Measurements from ENCODE around the gene CLEC10A. TPM values are rescaled to one million over a fixed set of nuclear protein-coding genes. Genes with fewer than 3 reads are reported as not detected.

CLEC10A gene
- total RNA-seq, 4 donors from 2014 or later, result 0.46 to 5.4 (median 1.9) TPM

- TF ChIP-seq, protein P1, sequence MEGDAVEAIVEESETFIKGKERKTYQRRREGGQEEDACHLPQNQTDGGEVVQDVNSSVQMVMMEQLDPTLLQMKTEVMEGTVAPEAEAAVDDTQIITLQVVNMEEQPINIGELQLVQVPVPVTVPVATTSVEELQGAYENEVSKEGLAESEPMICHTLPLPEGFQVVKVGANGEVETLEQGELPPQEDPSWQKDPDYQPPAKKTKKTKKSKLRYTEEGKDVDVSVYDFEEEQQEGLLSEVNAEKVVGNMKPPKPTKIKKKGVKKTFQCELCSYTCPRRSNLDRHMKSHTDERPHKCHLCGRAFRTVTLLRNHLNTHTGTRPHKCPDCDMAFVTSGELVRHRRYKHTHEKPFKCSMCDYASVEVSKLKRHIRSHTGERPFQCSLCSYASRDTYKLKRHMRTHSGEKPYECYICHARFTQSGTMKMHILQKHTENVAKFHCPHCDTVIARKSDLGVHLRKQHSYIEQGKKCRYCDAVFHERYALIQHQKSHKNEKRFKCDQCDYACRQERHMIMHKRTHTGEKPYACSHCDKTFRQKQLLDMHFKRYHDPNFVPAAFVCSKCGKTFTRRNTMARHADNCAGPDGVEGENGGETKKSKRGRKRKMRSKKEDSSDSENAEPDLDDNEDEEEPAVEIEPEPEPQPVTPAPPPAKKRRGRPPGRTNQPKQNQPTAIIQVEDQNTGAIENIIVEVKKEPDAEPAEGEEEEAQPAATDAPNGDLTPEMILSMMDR (IDR thresholded peaks at IDR 0.05), result no peak
- TF ChIP-seq POLR2A (IDR thresholded peaks at IDR 0.05), result no peak
- intact Hi-C loops (cut with DNase I; ENCODE audit: low total_unique reads), result no loop called here
- H3K4me3 ChIP-seq (ENCODE audit: low read depth, poor library complexity, severe bottlenecking), result no peak overlapping the region
- WGBS, 2 donors, result 5 to 15% methylated on average over 15 of the region's 15 CpGs
- peak; percentile 86 to 94 for DNase-seq (ENCODE audit: low spot score in 2 of 2)
Observed at GRCh38 chr17:7046127-7046724, 33.8 kb downstream of the CLEC10A start.

- TF ChIP-seq, protein P1 (IDR thresholded peaks at IDR 0.05), result peak in 1 of 3 donors; percentile 40
- TF ChIP-seq POLR2A (IDR thresholded peaks at IDR 0.05), result no peak
- no peak for DNase-seq (ENCODE audit: low spot score in 2 of 2)
- intact Hi-C loops (cut with DNase I; ENCODE audit: low total_unique reads), result no loop called here
- no peak overlapping the region for H3K4me3 ChIP-seq (ENCODE audit: low read depth, poor library complexity, severe bottlenecking)
- WGBS, 2 donors, result 26 to 29% methylated on average over 5 of the region's 5 CpGs
Observed at GRCh38 chr17:7045492-7046126, 34.4 kb downstream of the CLEC10A start.

GRCh38 chr17:7043497-7044198, 36.4 kb downstream of the CLEC10A start, which contains the start of gene SLC16A11:
Gene SLC16A11, minus strand, starts transcription at chr17:7044092. Its CDS starts 579 bp downstream, at chr17:7043513.
- H3K4me3 ChIP-seq (ENCODE audit: low read depth, poor library complexity, severe bottlenecking), result peak within 1 kb of the TSS; percentile 36
- WGBS, 2 donors, result 2 to 8% methylated on average over 23 to 57 of the region's 58 CpGs
- peak; percentile 44 to 91 for DNase-seq (ENCODE audit: low spot score in 2 of 2)
- intact Hi-C loops (cut with DNase I; ENCODE audit: low total_unique reads), result no loop called here
- TF ChIP-seq, protein P1 (IDR thresholded peaks at IDR 0.05), result no peak
- TF ChIP-seq POLR2A (IDR thresholded peaks at IDR 0.05), result no peak

- intact Hi-C loops (cut with DNase I; ENCODE audit: low total_unique reads), result no loop called here
- peak overlapping the region; percentile 36 for H3K4me3 ChIP-seq (ENCODE audit: low read depth, poor library complexity, severe bottlenecking)
- whole genome bisulfite sequencing, 2 donors, result 2 to 3% methylated on average over 18 to 21 of the region's 21 CpGs
Observed at GRCh38 chr17:7043182-7043496, 36.9 kb downstream of the CLEC10A start.

DNA sequence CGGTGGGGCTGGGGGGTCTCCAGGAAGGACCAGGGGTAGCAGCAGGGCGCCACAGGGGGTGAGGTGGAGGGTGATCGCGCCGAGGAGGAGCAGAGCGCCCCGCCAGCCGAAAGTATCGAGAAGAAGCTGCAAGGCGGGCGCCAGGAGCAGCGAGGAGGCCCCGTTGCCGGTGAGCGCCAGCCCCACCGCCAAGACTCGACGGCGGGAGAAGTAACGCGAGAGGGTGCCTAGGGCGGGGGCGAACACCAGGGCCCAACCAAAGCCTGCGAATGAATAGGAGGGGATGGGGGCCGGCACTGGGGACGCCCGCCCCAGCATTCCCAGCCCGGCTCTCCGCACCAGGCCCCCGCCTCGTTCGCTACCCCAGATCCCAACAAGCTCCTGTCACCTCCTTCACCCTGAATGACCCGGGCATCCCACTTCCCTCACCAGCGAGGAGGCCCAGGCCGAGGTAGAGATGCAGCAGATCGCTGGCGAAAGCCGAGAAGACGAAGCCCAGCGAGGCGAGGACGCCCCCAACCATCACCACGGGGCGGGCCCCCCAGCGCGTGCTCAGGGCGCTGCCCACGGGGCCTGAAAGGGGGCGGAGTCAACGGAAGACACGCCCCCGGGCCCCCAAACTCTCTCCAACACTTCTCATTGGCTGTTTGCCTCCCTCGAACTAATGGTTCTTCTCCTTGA, 37.4 kb downstream of the CLEC10A start:
- H3K4me3 ChIP-seq (ENCODE audit: low read depth, poor library complexity, severe bottlenecking), result no peak overlapping the region
- intact Hi-C loops (cut with DNase I; ENCODE audit: low total_unique reads), result no loop called here
- TF ChIP-seq, protein P1 (IDR thresholded peaks at IDR 0.05), result no peak
- TF ChIP-seq POLR2A (IDR thresholded peaks at IDR 0.05), result no peak
- DNase-seq (ENCODE audit: low spot score in 2 of 2), result peak in 1 of 2 donors; percentile 21
- 21 to 22% methylated on average over 52 to 53 of the region's 53 CpGs for WGBS, 2 donors

More at GRCh38 chr17:7043182-7043496, 36.9 kb downstream of the CLEC10A start:
- DNase-seq (ENCODE audit: low spot score in 2 of 2), result no peak
- TF ChIP-seq, protein P1 (IDR thresholded peaks at IDR 0.05), result no peak
- TF ChIP-seq POLR2A (IDR thresholded peaks at IDR 0.05), result no peak
